ENCODE results near the gene ILKAP.
A peak's percentile ranks its signal among the peaks of the same experiment; 100 is the strongest.

Gene ILKAP

GRCh38 chr2:238166391-238167343 is 36.8 kb downstream of the ILKAP start:
- no peak for DNase-seq (ENCODE audit: low read depth)

GRCh38 chr2:238165288-238165921 is 38.1 kb downstream of the ILKAP start:
- DNase-seq (ENCODE audit: low read depth) = no peak

GRCh38 chr2:238164906-238165287 is 38.6 kb downstream of the ILKAP start:
- DNase-seq (ENCODE audit: low read depth) = no peak

- no peak for DNase-seq (ENCODE audit: low read depth)
Observed at GRCh38 chr2:238163481-238164198, 39.9 kb downstream of the ILKAP start.

GRCh38 chr2:238162846-238163441 is 40.6 kb downstream of the ILKAP start:
- no peak for DNase-seq (ENCODE audit: low read depth)

- no peak for DNase-seq (ENCODE audit: low read depth)
Observed at GRCh38 chr2:238162251-238162845, 41.1 kb downstream of the ILKAP start.

- DNase-seq (ENCODE audit: low read depth) = no peak
Observed at GRCh38 chr2:238161291-238162051, 42.0 kb downstream of the ILKAP start.

- no peak for DNase-seq (ENCODE audit: low read depth)
Observed at GRCh38 chr2:238160206-238161129, 43.0 kb downstream of the ILKAP start.

- DNase-seq (ENCODE audit: low read depth) = no peak
Observed at GRCh38 chr2:238159661-238160205, 43.8 kb downstream of the ILKAP start.

- DNase-seq (ENCODE audit: low read depth) = peak; percentile 9
Observed at GRCh38 chr2:238159071-238159539, 44.4 kb downstream of the ILKAP start.

- DNase-seq (ENCODE audit: low read depth) = peak; percentile 33
Observed at GRCh38 chr2:238158509-238159070, 44.9 kb downstream of the ILKAP start, which contains the start of gene ERFE. TSS of gene ERFE (plus strand) at chr2:238158970. CDS start at chr2:238159008, 38 bp downstream.

GRCh38 chr2:238158018-238158508 is 45.4 kb downstream of the ILKAP start:
- no peak for DNase-seq (ENCODE audit: low read depth)

GRCh38 chr2:238157506-238158017 is 45.9 kb downstream of the ILKAP start:
- no peak for DNase-seq (ENCODE audit: low read depth)

- no peak for DNase-seq (ENCODE audit: low read depth)
Observed at GRCh38 chr2:238155761-238156694, 47.5 kb downstream of the ILKAP start.

- no peak for DNase-seq (ENCODE audit: low read depth)
Observed at GRCh38 chr2:238155051-238155760, 48.3 kb downstream of the ILKAP start.

GRCh38 chr2:238154570-238154969 is 48.9 kb downstream of the ILKAP start:
- no peak for DNase-seq (ENCODE audit: low read depth)
